IMR-90 (cell line): ENCODE measurements around the gene CD180. TPM values are rescaled to one million over a fixed set of nuclear protein-coding genes. Genes with fewer than 3 reads are reported as not detected.

Experiments used
- ATAC-seq: fragments of 200-7000 bp; cut with Tn5 transposase; 2 replicates; pipeline ENCODE4 v1.9.1; 2020; ENCODE audit warnings: low read depth, mild to moderate bottlenecking, moderate library complexity
- BruUV-seq: library from RNA; stranded (reverse); fragments of 400-500 nt; replicated peaks from 2 replicates; lab custom pipeline; 2021; lab: Mats Ljungman, UMichigan
- CTCF ChIA-PET: fragments of 300-600 bp; formaldehyde crosslinking; extraction: SDS; loops from one replicate; lab custom pipeline; 2021; ENCODE audit warnings: antibody characterized with exemption; lab: Yijun Ruan, JAX
- POLR2A ChIA-PET: fragments of 300-600 bp; sonication (Branson Sonifier 250); formaldehyde crosslinking; loops from one replicate; lab custom pipeline; 2022; ENCODE audit warnings: antibody characterized with exemption; ENCODE audit not compliant: unreplicated experiment; lab: Charles Lee
- DNase-seq: peaks from one replicate; pipeline ENCODE4 v3.0.0; 2013
- H2AFZ ChIP-seq: replicated peaks from 2 replicates; pipeline ENCODE3; 2013; ENCODE audit warnings: low read length, mild to moderate bottlenecking; ENCODE audit not compliant: poor library complexity
- H2AK5ac ChIP-seq: 2 replicates; pipeline ENCODE4 v1.6.1; 2013; ENCODE audit warnings: low read depth, low read length, inconsistent platforms
- H2AK9ac ChIP-seq: replicated peaks from 2 replicates; pipeline ENCODE3; 2013; ENCODE audit warnings: mild to moderate bottlenecking, low read depth, low read length, moderate library complexity; ENCODE audit not compliant: poor library complexity
- H2BK120ac ChIP-seq: 2 replicates; pipeline ENCODE4 v1.6.1; 2013; ENCODE audit warnings: low read depth, low read length, inconsistent platforms
- H2BK15ac ChIP-seq: 3 replicates; pipeline ENCODE4 v1.6.1; 2013; ENCODE audit warnings: low read depth, low read length, inconsistent platforms
- H2BK20ac ChIP-seq: 2 replicates; pipeline ENCODE4 v1.6.1; 2013; ENCODE audit warnings: low read depth, mild to moderate bottlenecking, inconsistent platforms, low read length, moderate library complexity
- H2BK5ac ChIP-seq: 2 replicates; pipeline ENCODE4 v1.6.1; 2013; ENCODE audit warnings: mild to moderate bottlenecking, low read depth, low read length, inconsistent platforms; ENCODE audit not compliant: poor library complexity, severe bottlenecking
- H3K14ac ChIP-seq: replicated peaks from 2 replicates; pipeline ENCODE4 v1.6.1; 2013; ENCODE audit warnings: low read depth, low read length, inconsistent platforms
- H3K18ac ChIP-seq: 2 replicates; pipeline ENCODE4 v1.6.1; 2013; ENCODE audit warnings: low read depth, low read length, control low read depth
- H3K23ac ChIP-seq: 2 replicates; pipeline ENCODE4 v1.6.1; 2013; ENCODE audit warnings: low read depth, low read length, inconsistent platforms
- H3K27ac ChIP-seq: 2 replicates; pipeline ENCODE4 v1.5.1; 2013; ENCODE audit warnings: mild to moderate bottlenecking, control low read depth, low read length; ENCODE audit not compliant: insufficient read depth
- H3K27me3 ChIP-seq: 2 replicates; pipeline ENCODE4 v1.6.1; 2013; ENCODE audit warnings: low read length; ENCODE audit not compliant: control insufficient read depth, insufficient read depth
- H3K36me3 ChIP-seq: 2 replicates; pipeline ENCODE4 v1.6.1; 2013; ENCODE audit warnings: low read length, mixed read lengths; ENCODE audit not compliant: control insufficient read depth, insufficient read depth
- H3K4ac ChIP-seq: 2 replicates; pipeline ENCODE4 v1.6.1; 2013; ENCODE audit warnings: low read depth, low read length, inconsistent platforms
- H3K4me1 ChIP-seq: 2 replicates; pipeline ENCODE4 v1.6.1; 2013; ENCODE audit warnings: low read length, mixed read lengths; ENCODE audit not compliant: control insufficient read depth, insufficient read depth
- H3K4me2 ChIP-seq: 2 replicates; pipeline ENCODE4 v1.6.1; 2013; ENCODE audit warnings: low read depth, mild to moderate bottlenecking, control low read depth, low read length, moderate library complexity
- H3K4me3 ChIP-seq: 2 replicates; pipeline ENCODE4 v1.5.1; 2013; ENCODE audit warnings: low read depth, mild to moderate bottlenecking, control low read depth, low read length, moderate library complexity; ENCODE audit not compliant: insufficient read depth
- H3K56ac ChIP-seq: 2 replicates; pipeline ENCODE4 v1.6.1; 2013; ENCODE audit warnings: low read length, inconsistent platforms; ENCODE audit not compliant: insufficient read depth; ENCODE audit errors: extremely low read depth
- H3K79me1 ChIP-seq, 2 experiments: 2 replicates each; pipeline ENCODE4 v1.6.1; 2013; ENCODE audit warnings: low read length in 2 of 2, inconsistent platforms in 1 of 2, low read depth in 1 of 2
- H3K9ac ChIP-seq: 2 replicates; pipeline ENCODE4 v1.6.1; 2013; ENCODE audit warnings: low read depth, low read length, control low read depth
- H3K9me1 ChIP-seq: 2 replicates; pipeline ENCODE4 v1.6.1; 2013; ENCODE audit warnings: low read length, inconsistent platforms; ENCODE audit not compliant: insufficient read depth
- H3K9me3 ChIP-seq: 2 replicates; pipeline ENCODE4 v1.6.1; 2013; ENCODE audit warnings: low read length; ENCODE audit not compliant: control insufficient read depth, insufficient read depth
- H4K20me1 ChIP-seq: 2 replicates; pipeline ENCODE4 v1.6.1; 2013; ENCODE audit warnings: low read length, inconsistent platforms; ENCODE audit not compliant: insufficient read depth
- H4K5ac ChIP-seq: 2 replicates; pipeline ENCODE4 v1.6.1; 2013; ENCODE audit warnings: mild to moderate bottlenecking, low read depth, low read length, control low read depth
- H4K8ac ChIP-seq, 2 experiments: 2 replicates each; pipeline ENCODE4 v1.6.1; 2013; ENCODE audit warnings: low read depth in 2 of 2, low read length in 2 of 2, control low read depth in 1 of 2, inconsistent platforms in 1 of 2
- H4K91ac ChIP-seq: 2 replicates; pipeline ENCODE4 v1.6.1; 2013; ENCODE audit warnings: low read depth, low read length, inconsistent platforms; ENCODE audit not compliant: insufficient read depth
- BHLHE40 ChIP-seq: fragments of 150-350 bp; IDR thresholded peaks from 2 replicates; pipeline ENCODE4 v1.6.1; 2016; ENCODE audit warnings: mild to moderate bottlenecking, low read depth, low read length
- CHD1 ChIP-seq: IDR thresholded peaks from 2 replicates; pipeline ENCODE4 v1.6.1; 2012; ENCODE audit warnings: low read depth, low read length, improper control_type of control experiment
- ELK1 ChIP-seq: fragments of 150-350 bp; IDR thresholded peaks from 2 replicates; pipeline ENCODE4 v1.6.1; 2016; ENCODE audit warnings: low read depth, mild to moderate bottlenecking, low read length, moderate library complexity, borderline replicate concordance
- MXI1 ChIP-seq: IDR thresholded peaks from 2 replicates; pipeline ENCODE4 v1.6.1; 2012; ENCODE audit warnings: low read depth, mild to moderate bottlenecking, low read length, moderate library complexity, borderline replicate concordance
- NFE2L2 ChIP-seq: fragments of 150-350 bp; IDR thresholded peaks from 2 replicates; pipeline ENCODE4 v1.6.1; 2016; ENCODE audit warnings: low read depth, mild to moderate bottlenecking, low read length
- POLR2A ChIP-seq: IDR thresholded peaks from 2 replicates; pipeline ENCODE4 v1.6.1; 2012; ENCODE audit warnings: mild to moderate bottlenecking, low read depth, low read length
- RAD21 ChIP-seq: IDR thresholded peaks from 2 replicates; pipeline ENCODE4 v1.6.1; 2012; ENCODE audit warnings: low read length, improper control_type of control experiment
- SMC3 ChIP-seq: fragments of 150-350 bp; IDR thresholded peaks from 2 replicates; pipeline ENCODE4 v1.6.1; 2016; ENCODE audit warnings: low read depth, mild to moderate bottlenecking, antibody characterized with exemption, low read length, moderate library complexity
- WGBS, 2 experiments: methylation state at CpG; one replicate each; pipeline versions ENCODE4 v1.1.5 to v1.1.7; 2013; ENCODE audit warnings: missing lambda C conversion rate in 2 of 2; ENCODE audit not compliant: insufficient read length in 1 of 2; ENCODE audit errors: extremely low coverage in 2 of 2; 5-methylcytosine and 5-hydroxymethylcytosine counted together
- dilution Hi-C: fragments of 300-500 bp; cut with HindIII; formaldehyde crosslinking; loops from one replicate; pipeline ENCODE4 v1.14.3; 2018; ENCODE audit warnings: low sequenced_read_pairs; ENCODE audit not compliant: unreplicated experiment
- in situ Hi-C: fragments of 300-500 bp; cut with MboI; formaldehyde crosslinking; loops from 3 replicates; pipeline ENCODE4 v1.14.3; 2019; ENCODE audit warnings: low sequenced_read_pairs, inconsistent platforms, mixed read lengths
- intact Hi-C: fragments of 100-400 bp; cut with micrococcal nuclease; formaldehyde crosslinking; loops from 2 replicates; pipeline ENCODE4 v1.10.0; 2022
- polyA plus RNA-seq, 3 experiments: library from polyadenylated mRNA; depleted of rRNA; stranded (reverse); fragments of >200 nt; gene quantifications; 2 replicates each; pipeline ENCODE4 v1.2.3, GENCODE V29; 2012; ENCODE audit warnings: low replicate concordance in 1 of 3
- total RNA-seq: library from RNA; depleted of rRNA; stranded (reverse); fragments of >200 nt; gene quantifications from 2 replicates; pipeline ENCODE4 v1.2.3, GENCODE V29; 2012
- TF ChIP-seq, protein P1 (sequence below): conservative IDR thresholded peaks from 2 replicates; pipeline ENCODE4 v1.5.1; 2012; ENCODE audit warnings: mild to moderate bottlenecking, low read depth, low read length, improper control_type of control experiment
- TF ChIP-seq, protein P2 (sequence below): fragments of 150-350 bp; IDR thresholded peaks from 2 replicates; pipeline ENCODE4 v1.6.1; 2017; ENCODE audit warnings: mild to moderate bottlenecking, antibody characterized with exemption, low read length, low read depth

CD180 gene
- total and polyA plus RNA-seq, 2 of the 4 experiments (the other 2 are of a cell fraction), result not detected

- no peak for TF ChIP-seq CHD1
Measured at GRCh38 chr5:67163863-67164595, 32.6 kb downstream of the CD180 start (continued).

DNA sequence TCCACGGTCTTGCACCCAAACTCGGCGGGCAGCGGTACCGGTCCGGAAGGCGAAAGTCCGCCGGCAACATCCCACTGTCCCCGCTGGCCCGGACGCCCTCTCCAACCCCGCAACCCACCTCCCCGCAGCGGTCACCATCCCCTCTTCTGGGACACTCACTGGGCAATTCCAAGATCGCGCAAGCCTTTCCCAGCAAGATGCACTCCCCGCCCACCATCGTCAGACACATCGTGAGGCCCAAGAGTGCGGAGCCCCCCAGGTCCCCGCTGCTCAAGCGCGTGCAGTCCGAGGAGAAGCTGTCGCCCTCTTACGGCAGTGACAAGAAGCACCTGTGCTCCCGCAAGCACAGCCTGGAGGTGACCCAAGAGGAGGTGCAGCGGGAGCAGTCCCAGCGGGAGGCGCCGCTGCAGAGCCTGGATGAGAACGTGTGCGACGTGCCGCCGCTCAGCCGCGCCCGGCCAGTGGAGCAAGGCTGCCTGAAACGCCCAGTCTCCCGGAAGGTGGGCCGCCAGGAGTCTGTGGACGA is 33.3 kb downstream of the CD180 start:
- 97% methylated on average over 29 of the region's 44 CpGs; no CpG with 5 or more reads in 1 of the 2 experiments for WGBS, 2 experiments
- no TSS peak for BruUV-seq
- H3K23ac ChIP-seq, result no peak overlapping the region
- peaks cover 2% of the 10 kb centered on the region; the same call in 1 of the 2 replicates for H3K4me1 ChIP-seq
- H4K91ac ChIP-seq, result no peak overlapping the region
- no peak overlapping the region for H2AK5ac ChIP-seq
- no peaks in the 10 kb centered on the region for H3K27me3 ChIP-seq
- no peak overlapping the region for H2AK9ac ChIP-seq
- no peak overlapping the region for H2BK20ac ChIP-seq
- POLR2A ChIA-PET, result no interaction called here
- CTCF ChIA-PET, result no interaction called here
- H3K4ac ChIP-seq, result no peak overlapping the region
- no peak overlapping the region for H2AFZ ChIP-seq
- H2BK120ac ChIP-seq, result no peak overlapping the region
- peaks cover 21% of the 10 kb centered on the region for H3K36me3 ChIP-seq
- TF ChIP-seq POLR2A (no peak), SMC3 (no peak), CHD1 (no peak), BHLHE40 (no peak), ELK1 (no peak), NFE2L2 (no peak), MXI1 (no peak), RAD21 (no peak)
- TF ChIP-seq, protein P1, sequence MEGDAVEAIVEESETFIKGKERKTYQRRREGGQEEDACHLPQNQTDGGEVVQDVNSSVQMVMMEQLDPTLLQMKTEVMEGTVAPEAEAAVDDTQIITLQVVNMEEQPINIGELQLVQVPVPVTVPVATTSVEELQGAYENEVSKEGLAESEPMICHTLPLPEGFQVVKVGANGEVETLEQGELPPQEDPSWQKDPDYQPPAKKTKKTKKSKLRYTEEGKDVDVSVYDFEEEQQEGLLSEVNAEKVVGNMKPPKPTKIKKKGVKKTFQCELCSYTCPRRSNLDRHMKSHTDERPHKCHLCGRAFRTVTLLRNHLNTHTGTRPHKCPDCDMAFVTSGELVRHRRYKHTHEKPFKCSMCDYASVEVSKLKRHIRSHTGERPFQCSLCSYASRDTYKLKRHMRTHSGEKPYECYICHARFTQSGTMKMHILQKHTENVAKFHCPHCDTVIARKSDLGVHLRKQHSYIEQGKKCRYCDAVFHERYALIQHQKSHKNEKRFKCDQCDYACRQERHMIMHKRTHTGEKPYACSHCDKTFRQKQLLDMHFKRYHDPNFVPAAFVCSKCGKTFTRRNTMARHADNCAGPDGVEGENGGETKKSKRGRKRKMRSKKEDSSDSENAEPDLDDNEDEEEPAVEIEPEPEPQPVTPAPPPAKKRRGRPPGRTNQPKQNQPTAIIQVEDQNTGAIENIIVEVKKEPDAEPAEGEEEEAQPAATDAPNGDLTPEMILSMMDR, result no peak
- TF ChIP-seq, protein P2, sequence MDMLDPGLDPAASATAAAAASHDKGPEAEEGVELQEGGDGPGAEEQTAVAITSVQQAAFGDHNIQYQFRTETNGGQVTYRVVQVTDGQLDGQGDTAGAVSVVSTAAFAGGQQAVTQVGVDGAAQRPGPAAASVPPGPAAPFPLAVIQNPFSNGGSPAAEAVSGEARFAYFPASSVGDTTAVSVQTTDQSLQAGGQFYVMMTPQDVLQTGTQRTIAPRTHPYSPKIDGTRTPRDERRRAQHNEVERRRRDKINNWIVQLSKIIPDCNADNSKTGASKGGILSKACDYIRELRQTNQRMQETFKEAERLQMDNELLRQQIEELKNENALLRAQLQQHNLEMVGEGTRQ, result no peak
- no peak overlapping the region for H4K5ac ChIP-seq
- H4K8ac ChIP-seq, result no peak overlapping the region
- dilution Hi-C loops (no loop called here), intact Hi-C loops (loop anchor here (10.0 kb wide), 1 partner anchor 1882 kb away; no protein-coding TSS in a partner anchor), in situ Hi-C loops (loop anchor here (5.0 kb wide), 1 partner anchor 49 kb away; no protein-coding TSS in a partner anchor)
- H4K20me1 ChIP-seq, result no peaks in the 10 kb centered on the region
- H3K9ac ChIP-seq, result no peak overlapping the region
- no peak overlapping the region for H3K4me2 ChIP-seq
- H2BK5ac ChIP-seq, result no peak overlapping the region
- no peaks in the 10 kb centered on the region for H3K9me3 ChIP-seq
- no peak for DNase-seq
- no peaks in the 10 kb centered on the region for H3K9me1 ChIP-seq
- no peak for ATAC-seq
- no peaks in the 10 kb centered on the region for H3K79me1 ChIP-seq
- no peak overlapping the region for H3K27ac ChIP-seq
- H2BK15ac ChIP-seq, result no peak overlapping the region
- no peak overlapping the region for H3K4me3 ChIP-seq
- no peak overlapping the region for H3K56ac ChIP-seq
- H3K14ac ChIP-seq, result no peak overlapping the region
- no peak overlapping the region for H3K18ac ChIP-seq
